BLaER1 (cell line): Measurements from ENCODE around the gene TAS2R30.
"Not testable (repeated sequence)": the region's sequence is repeated elsewhere in the genome, so short reads cannot be mapped to it uniquely, and the experiment has no call there.

ENCODE experiments used
- H3K27ac ChIP-seq: shearing (Covaris generic); formaldehyde crosslinking; 2 replicates; pipeline ENCODE4 v1.8.1; 2022
- H3K27me3 ChIP-seq: shearing (Covaris generic); formaldehyde crosslinking; 2 replicates; pipeline ENCODE4 v1.8.1; 2022
- H3K36me3 ChIP-seq: shearing (Covaris generic); formaldehyde crosslinking; 2 replicates; pipeline ENCODE4 v1.8.1; 2022
- H3K4me1 ChIP-seq: shearing (Covaris generic); formaldehyde crosslinking; 2 replicates; pipeline ENCODE4 v1.8.1; 2022
- H3K4me2 ChIP-seq: shearing (Covaris generic); formaldehyde crosslinking; 2 replicates; pipeline ENCODE4 v1.8.1; 2022
- H3K4me3 ChIP-seq: shearing (Covaris generic); formaldehyde crosslinking; 2 replicates; pipeline ENCODE4 v1.8.1; 2022
- H3K9ac ChIP-seq: shearing (Covaris generic); formaldehyde crosslinking; 2 replicates; pipeline ENCODE4 v1.8.1; 2022
- H3K9me3 ChIP-seq: shearing (Covaris generic); formaldehyde crosslinking; 2 replicates; pipeline ENCODE4 v1.8.1; 2022
- H4K20me1 ChIP-seq: shearing (Covaris generic); formaldehyde crosslinking; 2 replicates; pipeline ENCODE4 v1.8.1; 2022
- Cebpa-rat ChIP-seq: shearing (Covaris generic); IDR thresholded peaks from 2 replicates; pipeline ENCODE4 v1.8.1; 2022

The TAS2R30 gene

DNA sequence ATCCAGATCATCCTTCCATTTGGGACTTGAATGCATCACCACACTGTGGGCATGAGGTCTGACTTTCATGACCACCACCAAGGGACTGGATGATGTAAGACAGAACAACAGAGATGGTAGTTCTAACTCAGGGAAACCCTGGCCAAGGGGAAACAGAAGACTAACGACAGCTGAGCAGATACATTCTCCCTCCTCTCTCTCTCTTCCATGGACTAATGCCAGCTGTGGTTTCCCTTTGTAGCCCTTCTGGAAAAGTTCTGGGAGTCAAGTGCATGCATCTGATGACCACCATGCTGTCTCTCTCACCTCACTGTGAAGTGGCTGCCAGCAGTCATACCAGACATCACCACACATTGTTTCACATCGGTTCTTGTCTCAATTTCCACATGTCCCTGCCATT lies 3.4 kb downstream of the TAS2R30 start:
- Histone ChIP-seq H3K9me3 (peaks cover 10% of the 10 kb centered on the region; the same call in 1 of the 2 replicates), H3K4me1 (no peaks in the 10 kb centered on the region), H4K20me1 (peaks cover 35% of the 10 kb centered on the region), H3K4me2 (no peak overlapping the region), H3K36me3 (peaks cover 41% of the 10 kb centered on the region), H3K27me3 (no peaks in the 10 kb centered on the region), H3K4me3 (no peak overlapping the region), H3K27ac (no peak overlapping the region), H3K9ac (no peak overlapping the region)
- TF ChIP-seq Cebpa-rat = no peak

DNA sequence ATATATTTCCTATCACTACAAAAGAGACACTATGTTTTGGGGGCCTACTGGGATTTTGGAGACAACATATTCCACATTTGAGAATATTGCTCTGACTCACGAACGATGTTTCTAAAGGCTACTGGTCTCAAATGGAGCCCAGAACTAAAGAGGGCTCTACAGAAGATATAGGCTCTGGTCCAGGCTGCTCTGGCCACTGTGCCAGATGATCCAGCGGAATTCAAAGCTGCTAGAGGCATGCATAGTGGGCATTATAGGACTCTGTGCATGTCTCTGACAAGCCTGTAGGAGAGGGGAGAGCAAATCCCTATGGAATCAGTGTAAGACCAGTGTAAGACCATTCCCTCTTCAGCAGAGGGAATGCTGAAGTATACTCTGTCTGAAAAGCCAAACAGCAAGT lies 4.1 kb downstream of the TAS2R30 start:
- H4K20me1 ChIP-seq = peaks cover 29% of the 10 kb centered on the region
- H3K27me3 ChIP-seq = no peaks in the 10 kb centered on the region
- H3K9me3 ChIP-seq = peaks cover 10% of the 10 kb centered on the region; the same call in 1 of the 2 replicates
- H3K36me3 ChIP-seq = peaks cover 41% of the 10 kb centered on the region
- no peak for TF ChIP-seq Cebpa-rat
- H3K27ac ChIP-seq = no peak overlapping the region
- H3K4me3 ChIP-seq = no peak overlapping the region
- H3K9ac ChIP-seq = no peak overlapping the region
- no peak overlapping the region for H3K4me2 ChIP-seq
- no peaks in the 10 kb centered on the region for H3K4me1 ChIP-seq

GRCh38 chr12:11114130-11114529 lies 20.3 kb downstream of the TAS2R30 start:
- H3K4me3 ChIP-seq, H4K20me1 ChIP-seq: not testable (repeated sequence)
- H3K9me3 ChIP-seq = peaks cover 60% of the 10 kb centered on the region

DNA sequence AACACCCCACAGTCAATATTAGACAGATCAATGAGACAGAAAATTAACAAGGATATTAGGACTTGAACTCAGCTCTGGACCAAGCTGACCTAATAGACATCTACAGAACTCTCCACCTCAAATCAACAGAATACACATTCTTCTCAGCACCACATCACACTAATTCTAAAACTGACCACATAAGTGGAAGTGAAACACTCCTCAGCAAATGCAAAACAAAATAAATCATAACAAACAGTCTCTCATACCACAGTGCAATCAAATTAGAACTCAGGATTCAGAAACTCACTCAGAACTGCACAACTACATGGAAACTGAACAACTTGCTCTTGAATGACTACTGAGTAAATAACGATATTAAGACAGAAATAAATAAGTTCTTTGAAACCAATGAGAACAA lies 23.2 kb downstream of the TAS2R30 start:
- not testable (repeated sequence) for H3K4me2 ChIP-seq, H3K27me3 ChIP-seq, H3K4me1 ChIP-seq, H3K27ac ChIP-seq, H3K9ac ChIP-seq, H3K4me3 ChIP-seq, H4K20me1 ChIP-seq
- Histone ChIP-seq H3K9me3 (peaks cover 64% of the 10 kb centered on the region), H3K36me3 (peaks cover 42% of the 10 kb centered on the region)

More at GRCh38 chr12:11114130-11114529, 20.3 kb downstream of the TAS2R30 start:
- H3K36me3 ChIP-seq = peaks cover 39% of the 10 kb centered on the region
- not testable (repeated sequence) for H3K4me2 ChIP-seq, H3K9ac ChIP-seq, H3K27me3 ChIP-seq, H3K4me1 ChIP-seq, H3K27ac ChIP-seq

- Histone ChIP-seq H3K27me3 (no peaks in the 10 kb centered on the region), H3K4me3 (no peak overlapping the region), H3K36me3 (peaks cover 33% of the 10 kb centered on the region), H3K9ac (no peak overlapping the region), H3K4me1 (no peaks in the 10 kb centered on the region), H4K20me1 (no peaks in the 10 kb centered on the region; the same call in 1 of the 2 replicates), H3K4me2 (no peak overlapping the region), H3K27ac (no peak overlapping the region), H3K9me3 (peaks cover 50% of the 10 kb centered on the region)
- TF ChIP-seq Cebpa-rat = no peak
Observed at GRCh38 chr12:11108862-11109261, 25.6 kb downstream of the TAS2R30 start.

DNA sequence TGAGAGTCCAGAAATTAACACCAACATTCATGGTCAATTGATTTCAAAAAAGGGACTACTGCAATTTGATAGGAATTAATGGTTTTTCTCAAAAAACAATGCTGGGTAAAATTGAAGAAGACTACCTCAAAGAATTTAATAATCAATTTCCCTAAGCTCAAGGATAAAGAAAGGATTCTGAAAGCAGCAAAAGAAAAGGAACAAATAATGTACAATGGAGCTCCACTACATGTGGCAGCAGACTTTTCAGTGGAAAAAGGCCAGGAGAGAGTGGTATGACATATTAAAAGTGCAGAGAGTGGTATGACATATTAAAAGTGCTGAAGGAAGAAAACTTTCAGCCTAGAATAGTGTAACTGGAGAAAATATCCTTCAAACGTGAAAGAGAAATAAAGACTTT lies 26.7 kb downstream of the TAS2R30 start:
- no peaks in the 10 kb centered on the region for H3K27me3 ChIP-seq
- no peak for TF ChIP-seq Cebpa-rat
- H3K9me3 ChIP-seq = peaks cover 42% of the 10 kb centered on the region
- no peaks in the 10 kb centered on the region; the same call in 1 of the 2 replicates for H4K20me1 ChIP-seq
- H3K4me1 ChIP-seq = no peaks in the 10 kb centered on the region
- H3K27ac ChIP-seq = no peak overlapping the region
- H3K4me2 ChIP-seq = no peak overlapping the region
- no peak overlapping the region for H3K4me3 ChIP-seq
- peaks cover 33% of the 10 kb centered on the region for H3K36me3 ChIP-seq
- no peak overlapping the region for H3K9ac ChIP-seq

DNA sequence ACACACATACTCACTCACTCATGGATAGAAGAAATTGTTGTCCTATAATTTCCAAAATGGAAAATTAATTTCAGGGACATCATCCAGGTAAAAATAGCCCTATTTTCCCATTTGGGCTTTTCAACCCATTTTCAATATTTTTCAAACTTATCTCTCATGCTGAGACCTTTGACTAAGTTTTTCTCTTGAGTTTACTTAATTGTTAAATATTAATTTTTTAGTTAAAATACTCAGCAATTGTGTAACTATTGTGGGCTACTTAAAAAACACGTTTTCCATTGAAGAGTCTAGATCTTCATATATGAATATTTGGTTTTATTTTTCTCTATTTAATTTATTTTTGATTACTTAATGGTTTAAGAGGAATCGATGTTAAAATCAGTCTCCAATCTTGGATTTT lies 28.2 kb downstream of the TAS2R30 start:
- Histone ChIP-seq H3K4me1 (no peaks in the 10 kb centered on the region), H3K9ac (no peak overlapping the region), H3K4me3 (no peak overlapping the region), H3K9me3 (peaks cover 33% of the 10 kb centered on the region), H3K4me2 (no peak overlapping the region), H3K27me3 (no peaks in the 10 kb centered on the region), H3K36me3 (peaks cover 34% of the 10 kb centered on the region), H3K27ac (no peak overlapping the region), H4K20me1 (no peaks in the 10 kb centered on the region)
- TF ChIP-seq Cebpa-rat = no peak

- no peak overlapping the region for H3K4me3 ChIP-seq
- no peak overlapping the region for H3K9ac ChIP-seq
- H4K20me1 ChIP-seq = no peaks in the 10 kb centered on the region
- no peaks in the 10 kb centered on the region for H3K4me1 ChIP-seq
- H3K9me3 ChIP-seq = peaks cover 29% of the 10 kb centered on the region
- no peak for TF ChIP-seq Cebpa-rat
- no peaks in the 10 kb centered on the region for H3K27me3 ChIP-seq
- H3K4me2 ChIP-seq = no peak overlapping the region
- no peak overlapping the region for H3K27ac ChIP-seq
- H3K36me3 ChIP-seq = peaks cover 32% of the 10 kb centered on the region
Observed at GRCh38 chr12:11105546-11105945, 28.9 kb downstream of the TAS2R30 start.

DNA sequence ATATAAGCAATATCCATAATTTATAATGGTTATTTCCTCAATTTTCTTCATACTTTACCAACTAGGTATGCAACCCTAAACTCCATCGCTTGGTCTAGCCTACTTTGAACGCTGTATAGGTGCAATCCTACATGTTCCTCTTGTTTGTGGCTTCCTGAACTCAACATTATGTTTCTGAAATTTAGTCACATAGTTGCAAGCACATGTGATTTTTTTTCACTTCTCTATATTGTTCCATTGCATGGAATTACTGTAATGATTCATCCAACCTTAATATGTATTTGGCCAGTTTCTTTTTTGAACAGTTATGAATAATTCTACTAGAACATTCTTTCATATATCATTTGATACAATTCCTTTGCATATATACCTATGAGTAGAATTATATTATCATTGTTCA lies 39.5 kb downstream of the TAS2R30 start:
- H3K4me1 ChIP-seq, H3K4me3 ChIP-seq, H3K27me3 ChIP-seq, H3K36me3 ChIP-seq, H3K27ac ChIP-seq, H3K4me2 ChIP-seq, H4K20me1 ChIP-seq, H3K9ac ChIP-seq: not testable (repeated sequence)
- H3K9me3 ChIP-seq = peaks cover 15% of the 10 kb centered on the region

GRCh38 chr12:11092128-11092527 lies 42.3 kb downstream of the TAS2R30 start, which contains the start of gene TAS2R43:
TSS of gene TAS2R43 (minus strand) at chr12:11092313. CDS start at chr12:11092229, 84 bp downstream.
- Histone ChIP-seq H3K9ac (no peak within 1 kb of the TSS), H3K4me3 (no peak within 1 kb of the TSS), H3K27ac (no peak within 1 kb of the TSS), H4K20me1 (no peaks in the 10 kb centered on the region), H3K4me1 (no peaks in the 10 kb centered on the region), H3K27me3 (no peaks in the 10 kb centered on the region), H3K4me2 (no peak within 1 kb of the TSS), H3K9me3 (no peaks in the 10 kb centered on the region), H3K36me3 (no peaks in the 10 kb centered on the region)
- TF ChIP-seq Cebpa-rat = no peak

- Histone ChIP-seq H4K20me1 (no peaks in the 10 kb centered on the region), H3K36me3 (no peaks in the 10 kb centered on the region), H3K4me2 (no peak overlapping the region), H3K4me1 (no peaks in the 10 kb centered on the region), H3K9me3 (no peaks in the 10 kb centered on the region), H3K4me3 (no peak overlapping the region), H3K27ac (no peak overlapping the region), H3K27me3 (no peaks in the 10 kb centered on the region), H3K9ac (no peak overlapping the region)
- TF ChIP-seq Cebpa-rat = no peak
Observed at GRCh38 chr12:11089246-11089645, 45.2 kb downstream of the TAS2R30 start.
